GM03348 (cell line): ENCODE measurements around the gene CHI3L1.

Source experiments
- DNase-seq: peaks from one replicate; pipeline ENCODE4 v3.0.0; 2012; ENCODE audit warnings: low spot score

The CHI3L1 gene

GRCh38 chr1:203180611-203181330 is 5.7 kb downstream of the CHI3L1 start:
- DNase-seq: no peak

GRCh38 chr1:203179667-203180005 is 6.9 kb downstream of the CHI3L1 start:
- no peak for DNase-seq

- no peak for DNase-seq
These were observed 7.5 kb downstream of the CHI3L1 start for GRCh38 chr1:203178821-203179666.

GRCh38 chr1:203178083-203178482 is 8.4 kb downstream of the CHI3L1 start:
- DNase-seq: peak; percentile 45

- peak; percentile 76 for DNase-seq
These were observed 8.9 kb downstream of the CHI3L1 start for GRCh38 chr1:203177470-203178039.

GRCh38 chr1:203177036-203177405 is 9.5 kb downstream of the CHI3L1 start:
- no peak for DNase-seq

- no peak for DNase-seq
These were observed 10.1 kb downstream of the CHI3L1 start for GRCh38 chr1:203176273-203177035.

GRCh38 chr1:203175827-203176241 is 10.7 kb downstream of the CHI3L1 start:
- peak; percentile 36 for DNase-seq

GRCh38 chr1:203175237-203175826 is 11.2 kb downstream of the CHI3L1 start, which contains the start of gene MYBPH:
MYBPH (minus strand) TSS chr1:203175826; CDS start chr1:203175755, 71 bp downstream.
- no peak for DNase-seq

GRCh38 chr1:203174324-203174985 is 12.0 kb downstream of the CHI3L1 start:
- DNase-seq: no peak

- DNase-seq: no peak
These were observed 12.9 kb downstream of the CHI3L1 start for GRCh38 chr1:203173566-203173965.

GRCh38 chr1:203173011-203173555 is 13.4 kb downstream of the CHI3L1 start:
- no peak for DNase-seq

GRCh38 chr1:203172184-203173010 is 14.1 kb downstream of the CHI3L1 start:
- DNase-seq: peak; percentile 92

- no peak for DNase-seq
These were observed 14.9 kb downstream of the CHI3L1 start for GRCh38 chr1:203171341-203172183.

- no peak for DNase-seq
These were observed 15.7 kb downstream of the CHI3L1 start for GRCh38 chr1:203170625-203171330.

GRCh38 chr1:203169770-203170520 is 16.6 kb downstream of the CHI3L1 start:
- no peak for DNase-seq

GRCh38 chr1:203168991-203169390 is 17.5 kb downstream of the CHI3L1 start:
- no peak for DNase-seq
